Activated CD4-positive, alpha-beta T cell treated with anti-CD3 and anti-CD28 coated beads, Interleukin-10, Interleukin-2, amounts not matched to agents 100 ng/mL and 50 ng/mL, durations not matched to agents 16 hours and 8 hours (primary cell): ENCODE measurements around the gene C2orf76.
A peak's percentile ranks its signal among the peaks of the same experiment; 100 is the strongest.
"Not testable (repeated sequence)": the region's sequence is repeated elsewhere in the genome, so short reads cannot be mapped to it uniquely, and the experiment has no call there.

Experiments
- DNase-seq: peaks from one replicate; pipeline ENCODE4 v3.0.0-alpha.2; 2020

C2orf76 gene

DNA sequence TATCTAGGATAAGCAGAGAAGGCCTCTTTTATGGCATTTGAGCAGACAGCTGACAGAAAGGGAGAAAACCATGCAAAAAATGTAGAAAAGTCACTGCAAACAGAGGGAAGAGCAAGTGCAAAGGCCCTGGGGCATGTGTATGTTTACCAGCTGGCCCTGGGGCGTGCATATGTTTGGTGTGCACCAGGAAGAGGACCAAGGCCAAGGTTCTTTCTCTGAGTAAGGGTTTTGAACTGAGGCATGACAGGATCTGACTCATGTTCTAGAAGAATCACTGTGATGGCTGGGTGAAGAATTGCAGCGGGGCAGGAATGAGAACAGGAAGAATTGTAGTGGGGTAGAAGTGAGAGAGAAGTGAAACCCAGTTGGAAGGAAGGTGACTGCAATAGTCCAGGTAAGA lies 73.4 kb downstream of the C2orf76 start:
- DNase-seq = no peak

DNA sequence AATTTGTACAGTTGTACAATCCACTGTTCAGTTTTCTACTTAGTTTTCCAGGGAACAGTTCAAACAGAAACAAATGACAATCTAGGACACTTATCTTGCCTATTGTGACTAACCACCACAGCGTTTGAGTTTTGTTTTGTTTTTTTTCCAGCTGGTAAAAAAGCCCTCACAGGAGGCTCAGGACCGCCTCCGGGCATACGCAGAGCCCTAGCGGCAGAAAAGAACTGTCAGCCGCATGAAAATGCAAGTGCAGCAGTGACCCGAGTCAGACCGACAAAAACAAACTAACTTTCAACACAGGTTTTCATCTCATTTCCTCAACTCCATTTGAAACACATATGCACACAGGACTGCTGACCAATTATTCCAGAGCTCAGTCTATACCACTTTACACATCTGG lies 74.4 kb downstream of the C2orf76 start:
- no peak for DNase-seq

DNA sequence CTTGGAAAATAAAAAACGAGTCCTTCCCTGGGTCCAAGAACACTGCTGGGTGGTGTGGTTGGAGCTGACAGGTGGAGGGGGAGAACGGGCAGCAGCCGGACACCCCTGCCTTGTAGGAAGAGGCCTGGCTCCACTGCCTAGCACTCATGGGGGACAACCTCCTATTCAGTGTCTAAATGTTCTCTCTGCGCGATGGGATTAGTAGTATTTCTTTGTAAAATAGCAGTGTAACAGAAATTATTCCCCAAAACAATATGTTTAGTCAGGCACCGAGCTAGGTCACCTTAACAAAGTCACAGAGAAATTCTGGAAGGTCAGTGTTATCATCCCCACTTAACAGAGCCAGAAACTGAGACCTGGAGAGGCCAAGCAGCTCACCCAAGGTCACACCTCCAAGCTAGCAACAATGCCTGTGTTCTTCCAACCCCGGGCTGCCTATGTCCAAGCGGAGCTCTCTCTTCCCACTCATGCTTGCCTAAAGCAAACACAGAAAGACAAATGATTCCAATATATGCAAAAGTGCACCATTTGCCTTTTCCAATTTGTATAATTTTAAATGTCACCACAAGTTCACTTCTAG lies 75.0 kb downstream of the C2orf76 start:
- DNase-seq = no peak

DNA sequence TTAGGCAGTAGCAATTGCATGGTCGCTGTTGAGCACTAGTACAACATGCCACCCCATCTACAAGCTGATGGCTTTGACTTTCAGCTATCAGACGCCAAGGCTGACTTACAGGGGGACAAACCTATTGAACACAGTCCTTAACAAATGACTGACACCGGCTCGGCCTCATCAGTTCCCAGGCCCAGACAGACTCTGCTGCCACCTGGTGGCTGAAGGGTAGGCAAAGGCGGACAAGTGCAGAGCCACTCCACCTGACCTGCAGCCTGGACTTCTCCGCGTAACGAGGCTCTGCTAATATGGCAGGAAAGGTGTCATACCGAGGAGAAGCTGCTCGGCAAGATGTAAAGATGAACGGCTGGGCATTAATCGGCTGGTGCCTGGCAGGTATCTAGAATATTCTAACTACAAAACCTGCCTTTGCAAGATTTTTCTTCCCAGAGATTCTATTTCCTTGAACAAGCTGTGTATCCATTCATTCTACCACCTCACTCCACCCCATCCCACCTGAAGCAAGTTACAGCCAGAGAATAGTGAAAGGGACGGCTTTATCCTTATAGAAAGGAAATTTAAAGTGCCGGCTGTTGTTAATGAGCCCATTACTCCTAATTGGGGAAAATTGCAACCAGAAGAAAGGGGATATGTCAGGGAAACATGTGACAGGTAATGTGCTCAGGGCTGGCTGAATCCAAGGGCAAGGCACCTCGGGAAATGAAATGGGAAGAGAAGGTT lies 75.6 kb downstream of the C2orf76 start:
- DNase-seq = peak; percentile 73

DNA sequence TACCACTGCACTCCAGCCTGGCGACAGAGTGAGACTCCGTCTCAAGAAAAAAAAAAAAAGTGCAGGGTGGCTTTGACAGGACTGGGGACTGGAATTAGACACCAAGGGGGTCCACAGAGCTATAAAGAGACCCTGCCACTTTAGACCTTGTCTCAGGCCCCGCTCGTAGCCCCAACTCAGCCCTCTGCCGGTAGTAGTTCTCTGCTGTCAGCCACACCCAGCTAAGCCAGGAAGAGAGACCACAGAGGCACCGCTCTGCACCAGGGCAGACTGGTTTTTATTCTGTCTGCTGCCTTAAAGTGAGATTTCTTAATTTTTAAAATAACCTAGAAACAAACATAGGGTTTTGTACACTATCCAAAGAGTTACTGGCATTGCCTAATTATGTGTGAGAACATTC lies 77.0 kb downstream of the C2orf76 start:
- no peak for DNase-seq

DNA sequence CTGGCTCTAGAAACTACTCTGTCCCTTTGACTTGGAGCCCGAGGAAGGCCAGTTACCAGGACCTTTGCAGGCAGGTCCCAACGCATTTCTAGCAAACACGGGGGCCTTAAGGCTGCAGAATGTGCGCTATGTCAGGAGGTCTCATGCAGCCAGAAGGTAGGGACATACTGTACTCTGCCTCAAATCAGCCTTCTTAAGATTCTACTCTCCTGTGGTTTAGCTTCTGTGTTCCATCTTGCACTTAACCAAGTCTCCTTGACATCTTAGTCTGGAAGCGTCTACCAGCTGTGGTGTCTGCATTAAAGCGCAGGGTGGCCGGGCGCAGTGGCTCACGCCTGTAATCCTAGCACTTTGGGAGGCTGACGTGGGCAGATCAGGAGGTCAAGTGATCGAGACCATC lies 77.5 kb downstream of the C2orf76 start:
- no peak for DNase-seq

DNA sequence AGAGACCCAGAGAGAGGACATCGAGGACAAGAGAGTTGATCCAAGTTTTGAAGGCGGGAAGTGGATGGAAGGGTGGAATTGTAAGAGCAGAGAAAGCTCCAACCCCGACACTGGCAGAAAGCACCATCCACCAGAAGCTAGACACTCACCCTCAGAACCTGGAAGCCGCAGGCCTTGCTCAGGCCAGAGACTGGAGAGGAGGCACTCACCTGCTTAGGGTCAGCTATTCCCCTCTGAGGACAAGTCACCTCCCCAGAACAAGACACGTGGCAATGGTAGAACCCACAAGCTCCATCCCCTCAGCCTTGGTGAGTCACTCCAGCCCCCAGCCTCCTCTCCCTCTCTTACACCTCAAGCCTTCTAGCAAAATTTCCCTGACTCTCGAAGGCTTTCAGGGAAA lies 78.1 kb downstream of the C2orf76 start:
- no peak for DNase-seq

DNA sequence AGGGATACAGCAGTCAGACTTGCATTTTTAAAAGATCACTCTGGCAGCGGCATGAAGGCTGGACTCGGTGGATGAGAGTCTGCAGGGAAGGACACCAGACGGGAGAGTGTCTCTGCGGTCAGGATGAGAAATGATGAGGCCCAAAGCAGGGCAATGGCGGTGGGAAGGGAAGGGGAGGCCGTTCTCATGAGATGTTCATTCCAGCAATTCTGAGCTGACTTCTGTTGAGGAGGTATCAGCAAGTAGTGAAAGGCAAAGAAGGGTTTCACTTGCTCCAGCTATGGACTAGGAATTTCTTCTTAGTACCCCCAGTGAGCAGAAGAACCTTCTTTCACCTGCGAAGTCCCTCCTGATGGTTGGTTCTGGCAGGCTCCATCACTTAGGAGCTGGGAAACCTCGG lies 80.0 kb downstream of the C2orf76 start:
- no peak for DNase-seq

DNA sequence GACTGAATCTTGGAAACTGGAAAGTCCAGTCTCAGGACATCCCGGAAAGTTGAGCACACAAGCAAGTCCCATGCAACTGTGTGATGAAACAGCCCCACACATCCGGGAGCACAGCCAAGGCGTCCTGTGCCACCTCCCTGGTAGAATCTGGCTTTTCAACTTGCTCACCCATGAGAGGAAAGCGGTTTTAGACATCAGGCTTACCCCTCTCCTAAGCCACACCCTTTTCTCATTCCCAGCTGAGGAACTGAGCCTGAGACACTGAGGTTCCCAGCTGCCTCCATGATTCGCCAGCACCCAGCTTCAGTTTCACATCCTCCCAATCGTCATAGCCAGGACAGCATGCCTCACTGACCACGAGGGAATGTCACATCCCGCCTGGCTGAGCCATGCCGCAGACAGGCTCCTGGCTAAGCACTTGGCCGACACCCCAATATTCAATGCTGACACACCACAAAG lies 82.7 kb downstream of the C2orf76 start:
- DNase-seq = no peak

GRCh38 chr2:119282996-119283511 lies 83.6 kb downstream of the C2orf76 start:
- DNase-seq = no peak

DNA sequence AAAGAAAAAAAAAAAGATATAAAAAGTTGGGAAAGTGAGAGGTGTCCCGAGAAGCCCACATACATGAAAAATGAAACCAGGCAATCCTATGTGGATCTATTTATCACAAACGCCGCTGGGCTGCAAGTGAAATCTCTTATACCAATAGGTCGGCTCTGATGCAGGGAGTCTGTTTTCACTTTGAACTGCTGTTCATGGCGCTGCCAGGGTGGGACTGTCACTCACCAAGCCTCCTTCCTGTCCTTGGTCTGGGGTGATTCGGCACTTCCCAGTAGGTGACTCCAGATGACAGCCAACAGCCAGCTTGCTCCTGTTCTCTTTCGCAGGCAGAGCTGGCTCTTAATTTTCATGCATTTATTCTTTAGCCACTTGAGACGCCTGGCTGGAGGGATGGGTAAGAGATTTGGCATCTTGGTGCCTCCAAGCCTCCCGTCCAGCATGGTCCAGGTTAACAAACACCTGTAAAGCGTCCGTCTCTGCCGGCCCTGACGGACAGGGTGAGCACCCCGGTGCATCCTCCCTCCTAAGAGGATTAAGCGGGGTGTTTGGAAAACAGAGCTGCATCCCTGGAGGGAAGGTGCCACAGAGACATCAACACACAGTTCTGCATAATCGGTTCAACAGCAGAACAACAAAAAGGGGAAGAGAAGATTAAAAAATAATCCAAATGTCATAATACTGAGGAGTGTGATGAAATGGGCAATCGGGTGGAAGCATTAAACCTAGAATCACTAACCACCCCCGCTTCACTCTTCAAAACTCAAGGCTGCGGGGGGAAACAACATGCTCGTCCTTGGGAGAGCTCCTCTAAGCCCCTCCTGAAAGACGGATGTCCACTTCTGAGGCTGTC lies 84.3 kb downstream of the C2orf76 start:
- DNase-seq = no peak

- no peak for DNase-seq
Observed at GRCh38 chr2:119280680-119281079, 86.0 kb downstream of the C2orf76 start.

GRCh38 chr2:119279666-119280065 lies 87.0 kb downstream of the C2orf76 start:
- no peak for DNase-seq

DNA sequence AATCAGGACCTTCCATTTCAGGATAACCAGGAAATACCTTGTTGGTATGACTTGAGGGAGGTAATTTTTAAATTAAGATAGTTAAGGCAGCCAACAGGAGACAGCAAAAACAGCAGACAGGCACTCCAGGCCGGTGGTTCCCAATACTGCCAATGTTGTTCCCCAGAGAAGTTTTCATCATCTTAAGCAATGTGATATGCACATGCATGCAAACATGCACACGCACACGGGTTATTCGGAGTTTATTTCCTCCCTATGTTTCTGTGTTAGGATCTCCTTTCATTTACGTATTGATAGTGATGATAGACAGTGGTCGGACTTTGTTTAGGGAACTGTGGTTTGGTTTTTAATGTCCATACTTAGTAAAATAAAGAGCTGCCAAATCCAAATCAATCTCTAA lies 87.7 kb downstream of the C2orf76 start:
- no peak for DNase-seq

- DNase-seq = not testable (repeated sequence)
Observed at GRCh38 chr2:119278385-119278784, 88.2 kb downstream of the C2orf76 start.

- no peak for DNase-seq
Observed at GRCh38 chr2:119276864-119277263, 89.8 kb downstream of the C2orf76 start.

DNA sequence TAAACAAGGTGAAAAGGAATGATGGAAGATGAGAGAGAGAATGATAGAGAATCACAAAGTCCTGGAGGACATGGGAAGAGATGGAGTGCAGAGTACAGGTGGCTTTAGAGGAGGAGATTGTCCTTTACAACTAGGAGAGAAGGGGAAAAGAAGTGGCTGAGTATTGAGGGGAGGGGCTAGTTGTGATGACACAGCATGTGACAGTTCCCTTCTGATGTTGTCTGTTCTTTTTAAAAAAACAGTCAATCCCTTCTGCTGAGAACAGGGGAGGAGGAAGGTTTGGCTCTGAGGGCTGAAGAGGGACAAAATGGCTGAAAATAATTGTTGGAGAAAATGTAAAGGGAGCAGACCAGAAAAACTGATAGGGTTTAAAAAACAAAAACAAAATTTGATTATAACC lies 99.0 kb downstream of the C2orf76 start:
- no peak for DNase-seq

DNA sequence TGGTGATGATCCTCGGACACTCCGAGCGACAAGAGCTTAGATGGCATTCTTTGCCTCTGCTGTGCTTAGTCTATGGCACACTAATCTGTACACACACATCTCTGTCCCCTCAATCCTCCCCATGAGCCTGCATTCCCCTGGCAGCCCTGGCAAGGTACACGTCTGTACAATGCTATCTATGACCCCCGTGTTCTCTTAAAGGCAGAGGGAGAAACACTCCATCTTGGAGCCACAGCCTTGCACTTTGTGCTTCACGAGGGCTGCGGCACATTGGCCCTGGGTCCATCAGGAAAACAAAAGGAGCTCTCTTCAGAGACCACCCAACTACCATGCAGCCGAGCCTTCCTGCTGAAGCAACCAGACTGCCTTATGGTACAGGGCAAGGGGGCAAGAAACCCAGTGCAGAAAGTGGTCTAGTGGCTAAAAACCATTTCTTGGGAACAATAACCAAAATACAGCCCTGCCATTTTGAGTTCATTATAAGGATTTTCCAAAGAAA lies 100.5 kb downstream of the C2orf76 start:
- no peak for DNase-seq

- DNase-seq = no peak
Observed at GRCh38 chr2:119265693-119266066, 101.0 kb downstream of the C2orf76 start.

GRCh38 chr2:119264781-119265692 lies 101.6 kb downstream of the C2orf76 start:
- DNase-seq = peak; percentile 46

DNA sequence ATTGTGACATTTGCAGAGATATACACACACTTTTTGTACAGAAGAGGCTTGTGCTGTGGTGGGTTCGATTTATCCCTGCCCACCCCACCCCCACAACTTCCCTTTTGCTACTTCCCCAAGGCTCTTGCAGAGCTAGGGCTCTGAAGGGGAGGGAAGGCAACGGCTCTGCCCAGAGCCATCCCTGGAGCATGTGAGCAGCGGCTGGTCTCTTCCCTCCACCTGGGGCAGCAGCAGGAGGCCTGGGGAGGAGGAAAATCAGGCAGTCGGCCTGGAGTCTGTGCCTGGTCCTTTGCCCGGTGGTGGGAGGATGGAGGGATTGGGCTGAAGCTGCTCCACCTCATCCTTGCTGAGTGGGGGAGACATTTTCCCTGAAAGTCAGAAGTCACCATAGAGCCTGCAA lies 103.0 kb downstream of the C2orf76 start:
- no peak for DNase-seq

GRCh38 chr2:119263025-119263424 lies 103.6 kb downstream of the C2orf76 start:
- DNase-seq = no peak
